Measurements from ENCODE around the gene BAIAP2L1. TPM values are rescaled to one million over a fixed set of nuclear protein-coding genes. Genes with fewer than 3 reads are reported as not detected.

BAIAP2L1 gene
- total RNA-seq, 1 donor from 2014 or later = 28.0 TPM

GRCh38 chr7:98265841-98266271 is 135.0 kb downstream of the BAIAP2L1 start:
- Mint-ChIP-seq H3K27ac (peak overlapping the region; percentile 88), H3K27me3 (no peaks in the 10 kb centered on the region), H3K4me1 (ENCODE audit: unreplicated experiment) (peaks cover 5% of the 10 kb centered on the region), H3K4me3 (no peak overlapping the region), H3K9me3 (peaks cover 5% of the 10 kb centered on the region), H3K36me3 (peaks cover 13% of the 10 kb centered on the region)
- no peak for TF ChIP-seq CTCF (conservative IDR thresholded peaks at IDR 0.05)
- no peak for DNase-seq (ENCODE audit: extremely low spot score, unreplicated experiment)

- H3K4me1 Mint-ChIP-seq (ENCODE audit: unreplicated experiment) = peaks cover 8% of the 10 kb centered on the region
- DNase-seq (ENCODE audit: extremely low spot score, unreplicated experiment) = no peak
- no peak overlapping the region for H3K4me3 Mint-ChIP-seq
- H3K9me3 Mint-ChIP-seq = no peaks in the 10 kb centered on the region
- H3K27ac Mint-ChIP-seq = no peak overlapping the region
- H3K27me3 Mint-ChIP-seq = no peaks in the 10 kb centered on the region
- no peak for TF ChIP-seq CTCF (conservative IDR thresholded peaks at IDR 0.05)
- H3K36me3 Mint-ChIP-seq = peaks cover 4% of the 10 kb centered on the region
These were observed 143.2 kb downstream of the BAIAP2L1 start for GRCh38 chr7:98257701-98258100.

- Mint-ChIP-seq H3K27me3 (no peaks in the 10 kb centered on the region), H3K36me3 (peaks cover 4% of the 10 kb centered on the region), H3K27ac (peak overlapping the region; percentile 41), H3K4me3 (peak overlapping the region; percentile 31), H3K4me1 (ENCODE audit: unreplicated experiment) (peaks cover 10% of the 10 kb centered on the region), H3K9me3 (no peaks in the 10 kb centered on the region)
- no peak for DNase-seq (ENCODE audit: extremely low spot score, unreplicated experiment)
- no peak for TF ChIP-seq CTCF (conservative IDR thresholded peaks at IDR 0.05)
These were observed 144.5 kb downstream of the BAIAP2L1 start for GRCh38 chr7:98256431-98256830.

GRCh38 chr7:98254951-98255610 is 145.8 kb downstream of the BAIAP2L1 start:
- H3K27ac Mint-ChIP-seq = peak overlapping the region; percentile 39
- peak overlapping the region; percentile 51 for H3K4me3 Mint-ChIP-seq
- H3K4me1 Mint-ChIP-seq (ENCODE audit: unreplicated experiment) = peaks cover 10% of the 10 kb centered on the region
- peaks cover 4% of the 10 kb centered on the region for H3K36me3 Mint-ChIP-seq
- no peak for TF ChIP-seq CTCF (conservative IDR thresholded peaks at IDR 0.05)
- no peaks in the 10 kb centered on the region for H3K27me3 Mint-ChIP-seq
- no peak for DNase-seq (ENCODE audit: extremely low spot score, unreplicated experiment)
- no peaks in the 10 kb centered on the region for H3K9me3 Mint-ChIP-seq

GRCh38 chr7:98254516-98254915 is 146.4 kb downstream of the BAIAP2L1 start:
- no peak for DNase-seq (ENCODE audit: extremely low spot score, unreplicated experiment)
- H3K4me1 Mint-ChIP-seq (ENCODE audit: unreplicated experiment) = peaks cover 10% of the 10 kb centered on the region
- peaks cover 4% of the 10 kb centered on the region for H3K36me3 Mint-ChIP-seq
- H3K27ac Mint-ChIP-seq = peak overlapping the region; percentile 39
- H3K9me3 Mint-ChIP-seq = no peaks in the 10 kb centered on the region
- TF ChIP-seq CTCF (conservative IDR thresholded peaks at IDR 0.05) = no peak
- no peak overlapping the region for H3K4me3 Mint-ChIP-seq
- H3K27me3 Mint-ChIP-seq = no peaks in the 10 kb centered on the region
